DOHH2 (cell line): ENCODE measurements around the gene SCARB2.

Source experiments
- H3F3A ChIP-seq: fragments of 200-600 bp; sonication (generic), shearing (Covaris generic); 2 replicates; pipeline ENCODE4 v1.6.0; 2016; ENCODE audit warnings: antibody characterized with exemption, mild to moderate bottlenecking; ENCODE audit not compliant: control insufficient read depth, insufficient read depth
- H3K27ac ChIP-seq: fragments of 200-600 bp; sonication (generic); 2 replicates; pipeline ENCODE4 v1.5.1; 2014; ENCODE audit warnings: low read depth, mild to moderate bottlenecking, low read length, moderate library complexity
- H3K27me3 ChIP-seq: fragments of 200-600 bp; sonication (generic); 2 replicates; pipeline ENCODE4 v1.6.1; 2014; ENCODE audit warnings: mild to moderate bottlenecking, low read length, mixed read lengths; ENCODE audit not compliant: control insufficient read depth
- H3K36me3 ChIP-seq: fragments of 200-600 bp; sonication (generic); 2 replicates; pipeline ENCODE4 v1.6.1; 2014; ENCODE audit warnings: mild to moderate bottlenecking, low read length, moderate library complexity, mixed read lengths; ENCODE audit not compliant: control insufficient read depth
- H3K4me1 ChIP-seq: fragments of 200-600 bp; sonication (generic); 2 replicates; pipeline ENCODE4 v1.6.1; 2014; ENCODE audit warnings: mild to moderate bottlenecking, low read length, mixed read lengths; ENCODE audit not compliant: control insufficient read depth
- H3K4me2 ChIP-seq: fragments of 200-600 bp; sonication (generic); 2 replicates; pipeline ENCODE4 v1.6.0; 2014; ENCODE audit warnings: mild to moderate bottlenecking, low read length, moderate library complexity
- H3K4me3 ChIP-seq: fragments of 200-600 bp; sonication (generic); 2 replicates; pipeline ENCODE4 v1.5.1; 2014; ENCODE audit warnings: mild to moderate bottlenecking, low read length, mixed read lengths
- H3K79me2 ChIP-seq: fragments of 200-600 bp; sonication (generic); 2 replicates; pipeline ENCODE4 v1.6.1; 2014; ENCODE audit warnings: mild to moderate bottlenecking, low read length, mixed read lengths; ENCODE audit not compliant: control insufficient read depth
- H3K9me2 ChIP-seq: fragments of 200-600 bp; sonication (generic); replicated peaks from 2 replicates; pipeline ENCODE4 v1.6.1; 2014; ENCODE audit warnings: mild to moderate bottlenecking, low read length, mixed read lengths; ENCODE audit not compliant: control insufficient read depth
- H3K9me3 ChIP-seq: fragments of 200-600 bp; sonication (generic); 2 replicates; pipeline ENCODE4 v1.6.1; 2014; ENCODE audit warnings: antibody characterized with exemption, low read length, mixed read lengths; ENCODE audit not compliant: control insufficient read depth, insufficient read depth
- H4K20me1 ChIP-seq: fragments of 200-600 bp; sonication (generic); 2 replicates; pipeline ENCODE4 v1.6.0; 2014; ENCODE audit warnings: low read depth, mild to moderate bottlenecking, antibody characterized with exemption, low read length, moderate library complexity; ENCODE audit not compliant: control insufficient read depth, insufficient read depth
- CTCF ChIP-seq: fragments of 200-600 bp; sonication (generic); IDR thresholded peaks from one replicate; pipeline ENCODE4 v1.5.1; 2014; ENCODE audit warnings: antibody characterized with exemption, mild to moderate bottlenecking, low read depth, low read length; ENCODE audit not compliant: poor library complexity, severe bottlenecking
- EZH2phosphoT487 ChIP-seq: fragments of 200-600 bp; sonication (generic); IDR thresholded peaks from 2 replicates; pipeline ENCODE4 v1.6.1; 2017; ENCODE audit warnings: borderline replicate concordance, mild to moderate bottlenecking, antibody characterized with exemption, low read length, moderate library complexity, mixed read lengths

SCARB2 gene

GRCh38 chr4:76147454-76148141 lies 66.0 kb downstream of the SCARB2 start:
- peak overlapping the region; percentile 75 for H3K4me2 ChIP-seq
- peak overlapping the region; percentile 90 for H3K4me3 ChIP-seq
- no peaks in the 10 kb centered on the region for H3K9me2 ChIP-seq
- H3K27me3 ChIP-seq = no peaks in the 10 kb centered on the region
- peak overlapping the region; percentile 33 for H3K27ac ChIP-seq
- H3K4me1 ChIP-seq = peaks cover 21% of the 10 kb centered on the region
- H3K9me3 ChIP-seq = no peaks in the 10 kb centered on the region
- H3K79me2 ChIP-seq = peaks cover 65% of the 10 kb centered on the region
- peaks cover 13% of the 10 kb centered on the region; the same call in 1 of the 2 replicates for H4K20me1 ChIP-seq
- TF ChIP-seq EZH2phosphoT487 (no peak), CTCF (no peak)
- no peaks in the 10 kb centered on the region; the same call in 1 of the 2 replicates for H3F3A ChIP-seq
- H3K36me3 ChIP-seq = peaks cover 28% of the 10 kb centered on the region

DNA sequence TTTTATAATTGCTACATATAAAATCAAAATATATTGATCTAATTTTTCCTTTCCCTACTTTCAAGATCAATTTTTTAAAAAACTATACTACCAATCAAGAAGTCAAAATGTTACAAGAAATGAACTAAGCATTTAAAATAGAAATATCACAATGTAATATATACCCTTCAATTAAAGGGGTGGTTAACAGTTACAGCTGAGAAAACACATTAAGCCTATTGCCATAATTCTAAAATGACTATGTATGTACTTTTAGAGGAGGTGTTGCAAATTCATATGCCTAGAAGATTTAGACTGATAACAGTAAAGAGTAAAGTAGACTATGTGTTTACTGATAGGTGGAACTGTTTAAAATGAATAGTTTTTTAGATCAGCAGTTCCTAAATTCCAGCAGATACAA lies 69.1 kb downstream of the SCARB2 start:
- Histone ChIP-seq H3F3A (no peaks in the 10 kb centered on the region), H3K4me2 (no peak overlapping the region), H3K79me2 (peaks cover 89% of the 10 kb centered on the region), H3K27ac (no peak overlapping the region), H3K27me3 (no peaks in the 10 kb centered on the region), H4K20me1 (peaks cover 13% of the 10 kb centered on the region; the same call in 1 of the 2 replicates), H3K4me3 (no peak overlapping the region), H3K9me2 (no peaks in the 10 kb centered on the region), H3K9me3 (no peaks in the 10 kb centered on the region), H3K36me3 (peaks cover 59% of the 10 kb centered on the region), H3K4me1 (peaks cover 19% of the 10 kb centered on the region)
- no peak for TF ChIP-seq CTCF
- TF ChIP-seq EZH2phosphoT487 = no peak

GRCh38 chr4:76141241-76141640 lies 72.4 kb downstream of the SCARB2 start:
- Histone ChIP-seq H3K4me3 (no peak overlapping the region), H3K36me3 (peaks cover 81% of the 10 kb centered on the region), H3K9me3 (no peaks in the 10 kb centered on the region), H3K4me1 (peaks cover 4% of the 10 kb centered on the region), H3F3A (no peaks in the 10 kb centered on the region), H3K9me2 (no peaks in the 10 kb centered on the region), H3K27ac (no peak overlapping the region), H4K20me1 (peaks cover 5% of the 10 kb centered on the region; the same call in 1 of the 2 replicates), H3K27me3 (no peaks in the 10 kb centered on the region), H3K79me2 (peaks cover 78% of the 10 kb centered on the region), H3K4me2 (no peak overlapping the region)
- TF ChIP-seq CTCF = no peak
- TF ChIP-seq EZH2phosphoT487 = no peak
